ENCODE measurements around the gene SALL1.

SALL1 gene

DNA sequence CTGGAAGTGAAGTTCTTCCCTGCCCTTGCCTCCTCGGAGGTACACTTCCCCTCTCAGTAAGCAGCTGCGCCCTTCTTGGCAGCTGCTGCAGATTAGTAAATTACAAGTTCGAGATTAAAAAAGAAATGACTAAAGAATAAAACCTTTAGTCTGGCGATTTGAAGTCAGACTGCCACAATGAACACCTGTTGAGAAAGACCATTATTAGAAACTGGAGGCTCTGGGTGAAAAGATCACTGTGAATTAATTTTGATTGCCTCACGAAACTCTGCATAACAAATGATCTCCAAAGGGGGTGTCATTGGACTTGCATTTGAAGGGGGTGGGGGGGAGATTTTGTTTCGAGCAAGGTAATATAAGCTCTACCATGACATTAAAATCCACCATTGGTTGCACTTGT, 39.3 kb downstream of the SALL1 start:
- no peak for DNase-seq (ENCODE audit: low read depth in 2 of 2)

DNA sequence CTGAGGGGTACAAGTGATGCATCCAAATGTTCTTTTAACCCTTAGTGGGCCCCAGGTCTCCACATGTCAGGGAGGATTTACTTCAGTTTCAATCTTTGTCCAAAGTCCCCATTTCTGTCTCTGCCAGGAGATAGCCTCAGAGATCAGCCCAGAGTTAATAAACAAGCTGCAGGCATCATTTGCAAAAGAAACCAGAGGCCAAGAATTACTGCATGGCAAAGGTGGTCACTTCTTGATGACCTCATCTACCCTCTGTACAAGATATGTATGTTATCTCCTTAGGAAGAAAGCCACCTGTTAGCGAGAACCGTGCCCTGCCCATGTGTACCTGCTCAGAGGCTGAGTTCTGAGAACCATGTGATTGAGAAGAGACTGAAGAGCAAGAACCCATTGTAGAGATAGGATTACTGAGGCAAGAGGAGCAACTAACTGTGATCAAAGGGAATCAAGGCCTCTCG, 40.3 kb downstream of the SALL1 start:
- DNase-seq (ENCODE audit: low read depth in 2 of 2): no peak

DNA sequence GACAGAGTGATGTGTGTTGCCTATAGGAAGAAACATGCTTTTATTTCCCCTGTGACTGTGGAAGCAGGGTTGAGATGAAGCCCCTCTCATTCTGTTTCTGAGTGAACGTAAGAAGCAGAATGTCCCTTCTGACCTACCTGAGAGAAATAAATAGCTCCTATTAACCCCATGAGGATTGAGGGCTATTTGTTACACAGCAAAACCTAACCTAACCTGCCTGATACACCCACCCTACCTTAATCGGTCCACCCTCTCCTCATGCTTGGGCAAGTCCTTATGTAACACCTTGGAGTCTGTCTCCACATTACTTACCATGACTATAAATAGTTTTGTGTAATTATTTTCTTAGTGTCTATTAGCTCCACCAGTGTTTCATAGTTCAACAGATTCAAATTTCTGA, 41.9 kb downstream of the SALL1 start:
- DNase-seq (ENCODE audit: low read depth in 2 of 2): no peak

DNA sequence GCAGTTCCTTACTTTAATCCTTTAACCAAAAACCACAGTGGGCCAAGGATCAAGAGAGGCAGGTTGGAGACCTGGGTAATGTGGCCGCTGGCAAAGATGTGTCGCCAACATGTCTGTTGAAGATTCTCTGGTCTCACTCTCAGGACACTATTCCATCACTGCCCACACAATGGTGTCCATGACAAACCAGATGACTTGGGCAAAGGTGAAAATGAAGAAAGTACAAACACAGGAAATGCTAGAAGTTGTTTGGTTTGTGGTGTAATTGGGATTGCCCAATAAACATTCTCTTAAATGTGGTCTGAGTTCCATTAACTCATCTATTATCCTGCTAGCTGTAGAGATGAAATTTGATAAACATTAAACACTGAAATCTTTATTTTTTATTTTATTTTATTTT, 43.3 kb downstream of the SALL1 start:
- DNase-seq (ENCODE audit: low read depth in 2 of 2): no peak

DNA sequence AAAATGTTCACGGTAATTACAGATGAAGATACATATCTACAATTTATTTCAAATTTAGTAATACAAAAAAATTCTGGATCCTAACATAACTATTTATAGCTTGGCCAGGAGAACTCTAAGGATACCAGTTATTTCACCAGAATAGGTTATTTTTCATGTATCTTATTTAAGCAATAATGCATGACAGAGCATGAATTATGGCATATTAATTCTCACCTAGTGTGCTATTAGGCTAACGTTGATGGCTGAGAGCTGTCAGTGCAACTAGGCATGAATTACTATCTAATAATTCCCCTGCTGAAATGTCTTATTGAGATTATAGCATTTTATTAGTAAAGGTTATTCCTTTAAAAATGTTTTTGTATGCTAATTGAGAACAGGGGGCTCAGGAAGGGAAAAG, 44.5 kb downstream of the SALL1 start:
- DNase-seq (ENCODE audit: low read depth in 2 of 2): no peak

DNA sequence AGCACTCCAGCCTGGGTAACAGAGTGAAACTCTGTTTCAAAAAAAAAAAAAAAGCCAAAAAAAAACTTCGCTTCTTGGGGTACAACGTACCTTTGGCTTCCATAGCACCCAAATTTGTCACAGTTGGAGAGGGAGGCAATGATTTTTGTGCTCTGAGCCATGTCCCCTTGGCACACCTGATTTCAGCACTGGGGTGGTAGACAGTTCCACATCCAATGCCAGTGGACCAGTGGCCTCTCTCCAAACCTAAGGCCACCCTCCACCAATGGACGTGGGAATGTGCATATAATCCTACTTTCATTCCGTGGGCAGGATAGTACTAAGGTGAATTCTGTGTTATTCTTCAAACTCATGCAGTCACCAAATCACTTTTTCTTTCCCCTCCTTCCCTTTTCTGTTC, 47.5 kb downstream of the SALL1 start:
- DNase-seq (ENCODE audit: low read depth in 2 of 2): no peak

DNA sequence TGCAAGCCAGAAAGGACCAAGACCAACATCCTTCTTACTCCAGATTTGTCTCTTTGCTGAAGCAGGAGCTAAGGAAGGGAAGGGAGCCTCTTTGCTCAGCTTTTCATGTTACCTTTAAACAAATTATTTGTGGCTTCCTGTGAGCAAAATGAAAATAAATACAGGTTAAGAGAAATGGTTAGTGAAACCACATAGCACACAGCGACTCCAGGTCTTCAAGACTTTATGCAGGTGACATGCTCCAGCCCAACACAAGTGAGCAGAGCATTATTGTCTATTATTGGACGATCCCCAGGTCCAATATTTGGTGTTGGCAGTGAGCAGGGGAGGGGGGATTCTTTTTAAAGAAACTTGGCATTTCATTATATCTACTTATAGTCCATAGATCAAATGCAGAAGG, 53.3 kb downstream of the SALL1 start:
- no peak for DNase-seq (ENCODE audit: low read depth in 2 of 2)

DNA sequence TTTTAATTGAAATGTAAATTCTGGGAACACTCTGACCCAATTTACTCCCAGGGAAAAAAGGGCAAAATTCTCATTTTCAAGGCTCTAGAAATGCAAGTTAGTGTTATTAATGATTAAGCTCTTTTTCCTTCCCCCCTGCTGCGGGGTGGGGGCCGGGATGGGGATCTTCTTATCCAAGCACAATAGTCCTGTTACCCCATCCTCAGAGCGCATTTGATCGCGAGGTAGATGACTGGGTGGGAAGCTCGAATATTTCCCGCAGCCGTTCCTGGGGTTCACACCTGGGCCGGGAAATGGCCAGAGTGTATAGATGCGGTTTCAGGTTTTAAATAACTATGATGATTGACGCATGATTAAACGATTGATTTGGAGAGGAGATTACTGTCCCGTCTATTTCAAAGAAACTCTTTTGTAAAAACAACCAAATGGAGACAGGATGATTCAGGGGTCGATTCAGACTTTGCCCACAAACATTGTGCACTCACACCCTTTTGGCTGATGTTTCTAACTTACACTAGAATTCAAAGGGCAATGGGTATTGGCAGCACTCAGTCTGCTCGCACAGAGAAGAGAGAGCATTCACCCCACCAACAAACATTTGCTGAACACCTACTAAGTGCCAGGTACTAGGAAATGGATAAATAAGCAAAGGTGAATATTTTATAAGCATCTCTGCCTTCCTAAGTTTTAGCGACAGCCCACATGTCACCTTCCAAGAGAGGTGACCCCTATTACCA, 55.0 kb downstream of the SALL1 start:
- no peak for DNase-seq (ENCODE audit: low read depth in 2 of 2)

DNA sequence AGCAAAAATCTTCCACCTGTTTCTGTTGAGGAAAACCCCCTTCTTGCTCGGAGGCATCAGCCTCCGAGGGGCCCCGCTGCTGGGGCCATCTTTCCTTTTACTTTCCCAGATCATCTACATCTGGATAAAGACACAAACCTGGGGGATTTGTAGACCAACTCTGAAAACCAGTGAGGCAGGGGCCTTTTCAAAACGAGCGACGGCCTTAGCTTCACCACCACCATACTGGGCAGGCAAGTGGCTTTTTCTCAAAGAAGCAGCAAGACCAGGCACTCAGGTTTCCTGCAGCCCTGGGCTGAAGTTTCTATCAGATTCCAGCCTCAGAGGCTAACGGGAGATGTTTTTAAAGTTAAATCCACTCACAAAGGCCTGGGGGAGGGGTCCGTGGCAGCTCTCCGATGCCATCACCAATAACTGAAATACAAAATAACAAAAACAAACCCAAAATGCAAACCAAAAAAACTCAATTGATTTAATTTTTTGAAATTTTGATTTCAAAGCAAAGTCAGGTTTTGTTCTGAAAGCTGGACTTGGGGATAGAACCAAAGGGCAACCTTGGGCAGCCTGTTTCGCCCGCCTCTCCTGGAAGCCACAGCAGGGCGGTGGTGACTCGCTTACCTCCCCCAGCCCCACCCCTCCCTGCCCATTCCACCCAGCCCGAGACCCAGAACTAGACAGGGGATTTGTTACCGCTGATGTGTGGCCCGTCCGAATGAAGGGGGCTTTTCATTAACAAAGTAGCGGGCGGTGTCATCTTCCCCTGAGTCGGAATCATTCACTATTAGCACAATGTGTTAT, 55.8 kb downstream of the SALL1 start:
- DNase-seq (ENCODE audit: low read depth in 2 of 2): no peak

DNA sequence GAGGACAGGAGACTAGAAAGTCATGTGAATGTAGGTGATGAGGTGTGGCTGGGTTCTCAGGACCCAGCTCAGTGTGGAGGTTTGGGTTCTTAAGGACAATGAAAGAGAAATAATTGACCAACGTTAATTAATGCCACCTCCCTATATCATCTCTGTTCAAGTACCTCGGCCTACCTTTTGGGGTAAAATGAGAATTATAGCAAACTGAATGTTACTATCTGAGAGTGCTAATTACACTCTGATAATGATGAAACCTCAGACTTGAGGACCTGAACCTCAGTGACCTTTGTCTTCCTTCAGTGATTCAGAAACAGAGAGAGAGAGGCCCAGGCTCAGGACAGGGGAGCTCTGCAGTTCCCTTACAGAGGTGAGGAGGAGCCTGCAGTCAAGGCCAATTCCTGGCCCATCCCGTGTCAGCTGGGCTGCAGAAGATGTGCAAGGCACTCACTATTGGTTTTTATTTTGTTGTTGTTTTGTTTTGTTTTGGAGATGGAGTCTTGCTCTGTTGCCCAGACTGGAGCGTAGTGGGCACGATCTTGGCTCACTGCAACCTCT, 57.3 kb downstream of the SALL1 start:
- DNase-seq (ENCODE audit: low read depth in 2 of 2): no peak
